GM21390 (cell line): ENCODE results near the gene B4GALT2.

Experiments used
- ATAC-seq: cut with Tn5 transposase; IDR thresholded peaks from one replicate; pipeline ENCODE4 v1.9.1; 2021; ENCODE audit not compliant: unreplicated experiment

Gene B4GALT2

GRCh38 chr1:43978551-43979260 is at the start of gene B4GALT2:
Gene B4GALT2, plus strand, starts transcription at chr1:43979210. Its CDS starts 1,951 bp downstream, at chr1:43981161.
- ATAC-seq: no peak

- no peak for ATAC-seq
Observed at GRCh38 chr1:43930168-43930948, 48.7 kb upstream of the B4GALT2 start.

- no peak for ATAC-seq
Observed at GRCh38 chr1:43930949-43931275, 48.1 kb upstream of the B4GALT2 start.

- no peak for ATAC-seq
Observed at GRCh38 chr1:43931711-43932660, 47.0 kb upstream of the B4GALT2 start.

GRCh38 chr1:43932786-43933385 is 46.1 kb upstream of the B4GALT2 start:
- ATAC-seq: no peak

- no peak for ATAC-seq
Observed at GRCh38 chr1:43933386-43934100, 45.5 kb upstream of the B4GALT2 start, which contains the start of gene ARTN. Gene ARTN, plus strand, starts transcription at chr1:43933801. Its CDS starts 1,856 bp downstream, at chr1:43935657.

GRCh38 chr1:43934101-43934985 is 44.7 kb upstream of the B4GALT2 start:
- ATAC-seq: no peak

GRCh38 chr1:43934986-43935324 is 44.1 kb upstream of the B4GALT2 start:
- no peak for ATAC-seq

GRCh38 chr1:43935711-43936427 is 43.1 kb upstream of the B4GALT2 start:
- ATAC-seq: no peak

GRCh38 chr1:43936431-43937151 is 42.4 kb upstream of the B4GALT2 start:
- ATAC-seq: no peak

GRCh38 chr1:43937179-43937865 is 41.7 kb upstream of the B4GALT2 start:
- ATAC-seq: no peak

- no peak for ATAC-seq
Observed at GRCh38 chr1:43938383-43938782, 40.6 kb upstream of the B4GALT2 start.

- no peak for ATAC-seq
Observed at GRCh38 chr1:43938892-43939587, 40.0 kb upstream of the B4GALT2 start.

GRCh38 chr1:43942411-43942810 is 36.6 kb upstream of the B4GALT2 start:
- ATAC-seq: no peak

GRCh38 chr1:43944860-43945259 is 34.1 kb upstream of the B4GALT2 start:
- no peak for ATAC-seq

GRCh38 chr1:43945674-43946235 is 33.3 kb upstream of the B4GALT2 start:
- no peak for ATAC-seq
